Thoracic aorta (tissue), 2 donors: Measurements from ENCODE around the gene CIDEC. TPM values are rescaled to one million over a fixed set of nuclear protein-coding genes. Genes with fewer than 3 reads are reported as not detected.

Experiments used
- ATAC-seq: fragments of 150-250 bp; one replicate; pipeline ENCODE4 v1.8.0; 2017; ENCODE audit warnings: low read depth; ENCODE audit not compliant: insufficient number of reproducible peaks, low FRiP score
- DNase-seq: peaks from one replicate; pipeline ENCODE4 v3.0.0-alpha.2; 2020; ENCODE audit warnings: low spot score
- H3K27ac ChIP-seq, 2 donors: fragments of 200-600 bp; sonication (generic); 1 replicate in 1 of 2; 2 replicates in 1 of 2; pipeline ENCODE4 v1.5.1; 2016; ENCODE audit warnings: mild to moderate bottlenecking in 2 of 2, moderate library complexity in 2 of 2
- H3K27me3 ChIP-seq: fragments of 200-600 bp; sonication (generic); replicated peaks from 2 replicates; pipeline ENCODE4 v1.6.0; 2016; ENCODE audit warnings: mild to moderate bottlenecking; ENCODE audit not compliant: insufficient read depth
- H3K36me3 ChIP-seq: fragments of 200-600 bp; sonication (generic); one replicate; pipeline ENCODE4 v1.5.1; 2016
- H3K4me1 ChIP-seq, 2 donors: fragments of 200-600 bp; sonication (generic); 1 replicate in 1 of 2; 2 replicates in 1 of 2; pipeline versions ENCODE4 v1.5.1 to v1.6.0; 2016; ENCODE audit warnings: low read depth in 2 of 2, mild to moderate bottlenecking in 1 of 2; ENCODE audit not compliant: control insufficient read depth in 1 of 2
- H3K4me3 ChIP-seq: fragments of 200-600 bp; sonication (generic); 2 replicates; pipeline ENCODE4 v1.5.1; 2016; ENCODE audit warnings: mild to moderate bottlenecking
- H3K9me3 ChIP-seq: fragments of 200-600 bp; sonication (generic); 2 replicates; pipeline ENCODE4 v1.5.1; 2016
- CTCF ChIP-seq: fragments of 200-600 bp; sonication (generic); IDR thresholded peaks from one replicate; pipeline ENCODE4 v1.5.1; 2019; ENCODE audit warnings: antibody characterized with exemption
- total RNA-seq, 2 donors: library from RNA; depleted of rRNA; stranded (reverse); fragments of >200 nt; gene quantifications; one replicate each; pipeline versions ENCODE4 v1.1.0 to v1.2.3, GENCODE V29; 2016

CIDEC gene
- total RNA-seq, 2 donors from 2014 or later, result 2.0 to 2.6 TPM

- no peak for DNase-seq
Observed at GRCh38 chr3:9908286-9908685, 28.2 kb upstream of the CIDEC start.

GRCh38 chr3:9906480-9906879 is 26.4 kb upstream of the CIDEC start:
- DNase-seq, result no peak
- no peak overlapping the region for H3K4me3 ChIP-seq

More at GRCh38 chr3:9908286-9908685, 28.2 kb upstream of the CIDEC start:
- H3K27me3 ChIP-seq, result no peaks in the 10 kb centered on the region
- no peak for TF ChIP-seq CTCF
- no peaks in the 10 kb centered on the region for H3K36me3 ChIP-seq
- peaks cover 0 to 7% of the 10 kb centered on the region in 2 donors for H3K4me1 ChIP-seq
- no peak overlapping the region for H3K4me3 ChIP-seq
- H3K9me3 ChIP-seq, result no peaks in the 10 kb centered on the region
- no peak overlapping the region for H3K27ac ChIP-seq
- no peak for ATAC-seq

GRCh38 chr3:9903904-9904303 is 23.9 kb upstream of the CIDEC start:
- no peak for TF ChIP-seq CTCF
- Histone ChIP-seq H3K27me3 (no peaks in the 10 kb centered on the region), H3K4me3 (no peak overlapping the region), H3K4me1 (peaks cover 0 to 21% of the 10 kb centered on the region in 2 donors), H3K27ac (peak overlapping the region in 1 of 2 donors; percentile 76), H3K36me3 (no peaks in the 10 kb centered on the region), H3K9me3 (no peaks in the 10 kb centered on the region)
- DNase-seq (no peak), ATAC-seq (no peak)

More at GRCh38 chr3:9906480-9906879, 26.4 kb upstream of the CIDEC start:
- Histone ChIP-seq H3K4me1 (peaks cover 0 to 21% of the 10 kb centered on the region in 2 donors), H3K9me3 (no peaks in the 10 kb centered on the region), H3K36me3 (no peaks in the 10 kb centered on the region), H3K27me3 (no peaks in the 10 kb centered on the region), H3K27ac (no peak overlapping the region)
- TF ChIP-seq CTCF, result no peak
- ATAC-seq, result no peak

DNA sequence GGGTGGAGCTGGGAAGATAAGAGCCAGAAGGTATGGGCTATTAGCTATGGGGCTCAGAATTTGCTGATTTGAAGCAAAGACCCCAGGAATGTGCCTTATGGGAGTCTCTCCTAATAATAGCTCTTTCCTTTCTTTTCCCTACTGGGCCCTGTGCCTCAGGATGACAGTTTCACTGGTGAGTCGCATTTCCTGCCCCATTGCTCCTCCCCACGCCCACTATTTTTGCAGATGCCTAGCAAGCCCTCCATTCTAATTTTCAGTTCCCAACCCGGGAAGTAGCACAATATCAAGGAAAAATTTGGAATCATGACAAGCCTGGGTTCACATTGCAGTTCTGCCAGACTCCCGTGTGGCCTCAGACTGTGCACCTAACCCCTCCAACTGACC is 23.2 kb upstream of the CIDEC start:
- Histone ChIP-seq H3K4me1 (peaks cover 2 to 27% of the 10 kb centered on the region in 2 donors), H3K36me3 (no peaks in the 10 kb centered on the region), H3K9me3 (no peaks in the 10 kb centered on the region), H3K4me3 (peak overlapping the region; percentile 67), H3K27me3 (no peaks in the 10 kb centered on the region), H3K27ac (peak overlapping the region; percentile 73 to 76)
- ATAC-seq (no peak), DNase-seq (no peak)
- TF ChIP-seq CTCF, result no peak

DNA sequence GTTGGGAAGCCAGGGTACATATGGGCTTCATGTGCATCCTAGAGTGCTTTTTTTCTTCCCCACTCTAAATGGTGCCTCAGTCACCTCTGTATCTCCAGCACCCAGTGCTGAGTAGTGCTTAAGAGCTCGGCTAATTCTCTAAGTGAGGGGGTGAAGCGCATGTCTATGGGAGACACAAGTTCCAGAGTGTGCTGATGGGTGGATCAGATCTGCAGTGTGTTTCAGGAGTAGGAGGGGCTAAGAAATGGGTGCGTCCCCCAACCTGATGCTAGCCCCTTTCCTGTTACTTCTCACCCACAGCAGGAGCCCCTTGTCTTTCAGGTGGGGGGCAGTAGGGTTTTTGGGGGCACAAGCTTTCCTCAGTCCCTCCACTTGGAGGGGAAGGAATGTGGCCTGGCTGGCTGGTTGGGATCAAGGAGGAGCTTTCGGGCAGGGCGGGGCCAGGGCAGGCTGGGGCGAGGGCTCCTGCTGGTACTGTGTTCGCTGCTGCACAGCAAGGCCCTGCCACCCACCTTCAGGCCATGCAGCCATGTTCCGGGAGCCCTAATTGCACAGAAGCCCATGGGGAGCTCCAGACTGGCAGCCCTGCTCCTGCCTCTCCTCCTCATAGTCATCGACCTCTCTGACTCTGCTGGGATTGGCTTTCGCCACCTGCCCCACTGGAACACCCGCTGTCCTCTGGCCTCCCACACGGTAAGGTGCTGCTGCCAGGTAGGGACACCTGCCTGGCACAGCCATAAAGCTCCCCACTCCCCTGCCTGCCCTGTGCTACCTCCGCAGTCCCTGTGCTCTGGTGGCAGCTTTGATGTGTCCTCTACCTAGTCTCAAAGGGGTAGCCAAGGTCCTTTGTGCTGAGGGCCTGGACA is 22.6 kb upstream of the CIDEC start, which contains the start of gene IL17RE:
Gene IL17RE, plus strand, starts transcription at position 477 of the 866 bp plus-strand sequence. Its CDS starts 85 bp downstream, at position 562.
- Histone ChIP-seq H3K27me3 (no peaks in the 10 kb centered on the region), H3K27ac (peak within 1 kb of the TSS; percentile 73 to 76), H3K4me1 (peaks cover 5 to 33% of the 10 kb centered on the region in 2 donors), H3K9me3 (no peaks in the 10 kb centered on the region), H3K4me3 (peak within 1 kb of the TSS; percentile 67), H3K36me3 (no peaks in the 10 kb centered on the region)
- ATAC-seq, result no peak
- no peak for DNase-seq
- no peak for TF ChIP-seq CTCF
